ENCODE measurements around the gene ZNF785. TPM values are rescaled to one million over a fixed set of nuclear protein-coding genes. Genes with fewer than 3 reads are reported as not detected.

ZNF785 gene
- total RNA-seq, 1 experiment from 2014 or later, result 12.8 TPM

- CTCF ChIA-PET, result interaction anchor here (0.6 to 3.0 kb wide), 5 partner anchors 26 to 137 kb away, joined by 3 to 11 read pairs (median 3); partner anchors contain the start of gene DCTPP1
- Mint-ChIP-seq H3K27me3 (ENCODE audit: insufficient read depth, unreplicated experiment) (no peaks in the 10 kb centered on the region), H3K4me1 (ENCODE audit: insufficient read depth, unreplicated experiment) (peaks cover 24% of the 10 kb centered on the region), H3K9me3 (ENCODE audit: unreplicated experiment) (no peaks in the 10 kb centered on the region), H3K27ac (ENCODE audit: low read depth, unreplicated experiment) (peak overlapping the region; percentile 95), H3K36me3 (ENCODE audit: insufficient read depth, unreplicated experiment) (peaks cover 9% of the 10 kb centered on the region), H3K4me3 (ENCODE audit: unreplicated experiment) (peak overlapping the region; percentile 34)
- TF ChIP-seq, protein P1, sequence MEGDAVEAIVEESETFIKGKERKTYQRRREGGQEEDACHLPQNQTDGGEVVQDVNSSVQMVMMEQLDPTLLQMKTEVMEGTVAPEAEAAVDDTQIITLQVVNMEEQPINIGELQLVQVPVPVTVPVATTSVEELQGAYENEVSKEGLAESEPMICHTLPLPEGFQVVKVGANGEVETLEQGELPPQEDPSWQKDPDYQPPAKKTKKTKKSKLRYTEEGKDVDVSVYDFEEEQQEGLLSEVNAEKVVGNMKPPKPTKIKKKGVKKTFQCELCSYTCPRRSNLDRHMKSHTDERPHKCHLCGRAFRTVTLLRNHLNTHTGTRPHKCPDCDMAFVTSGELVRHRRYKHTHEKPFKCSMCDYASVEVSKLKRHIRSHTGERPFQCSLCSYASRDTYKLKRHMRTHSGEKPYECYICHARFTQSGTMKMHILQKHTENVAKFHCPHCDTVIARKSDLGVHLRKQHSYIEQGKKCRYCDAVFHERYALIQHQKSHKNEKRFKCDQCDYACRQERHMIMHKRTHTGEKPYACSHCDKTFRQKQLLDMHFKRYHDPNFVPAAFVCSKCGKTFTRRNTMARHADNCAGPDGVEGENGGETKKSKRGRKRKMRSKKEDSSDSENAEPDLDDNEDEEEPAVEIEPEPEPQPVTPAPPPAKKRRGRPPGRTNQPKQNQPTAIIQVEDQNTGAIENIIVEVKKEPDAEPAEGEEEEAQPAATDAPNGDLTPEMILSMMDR (IDR thresholded peaks at IDR 0.05; ENCODE audit: unreplicated experiment), result no peak
- POLR2A ChIA-PET, result interaction anchor here (0.9 to 4.3 kb wide), 9 partner anchors 9 to 196 kb away, joined by 3 to 34 read pairs (median 4); partner anchors contain the start of genes DCTPP1, TBC1D10B, ZNF747 and ZNF764
- DNase-seq (ENCODE audit: unreplicated experiment), result peak; percentile 85
- no TSS peak for BruUV-seq (replicated peaks)
- intact Hi-C loops (cut with micrococcal nuclease), result no loop called here
These were observed 18.1 kb downstream of the ZNF785 start for GRCh38 chr16:30567160-30567990.

GRCh38 chr16:30566531-30566930, 19.0 kb downstream of the ZNF785 start:
- ChIA-PET CTCF (interaction anchor here (0.7 to 3.0 kb wide), 7 partner anchors 9 to 136 kb away, joined by 3 to 11 read pairs (median 3); partner anchors contain the start of gene DCTPP1), POLR2A (interaction anchor here (0.6 to 4.3 kb wide), 9 partner anchors 8 to 149 kb away, joined by 3 to 34 read pairs (median 3); partner anchors contain the start of genes DCTPP1, ZNF747, ZNF764 and ZNF785)
- Mint-ChIP-seq H3K4me3 (ENCODE audit: unreplicated experiment) (no peak overlapping the region), H3K36me3 (ENCODE audit: insufficient read depth, unreplicated experiment) (peaks cover 9% of the 10 kb centered on the region), H3K27ac (ENCODE audit: low read depth, unreplicated experiment) (peak overlapping the region; percentile 95), H3K4me1 (ENCODE audit: insufficient read depth, unreplicated experiment) (peaks cover 20% of the 10 kb centered on the region), H3K9me3 (ENCODE audit: unreplicated experiment) (no peaks in the 10 kb centered on the region), H3K27me3 (ENCODE audit: insufficient read depth, unreplicated experiment) (no peaks in the 10 kb centered on the region)
- DNase-seq (ENCODE audit: unreplicated experiment), result no peak
- no TSS peak for BruUV-seq (replicated peaks)
- intact Hi-C loops (cut with micrococcal nuclease), result no loop called here
- TF ChIP-seq, protein P1 (IDR thresholded peaks at IDR 0.05; ENCODE audit: unreplicated experiment), result no peak

DNA sequence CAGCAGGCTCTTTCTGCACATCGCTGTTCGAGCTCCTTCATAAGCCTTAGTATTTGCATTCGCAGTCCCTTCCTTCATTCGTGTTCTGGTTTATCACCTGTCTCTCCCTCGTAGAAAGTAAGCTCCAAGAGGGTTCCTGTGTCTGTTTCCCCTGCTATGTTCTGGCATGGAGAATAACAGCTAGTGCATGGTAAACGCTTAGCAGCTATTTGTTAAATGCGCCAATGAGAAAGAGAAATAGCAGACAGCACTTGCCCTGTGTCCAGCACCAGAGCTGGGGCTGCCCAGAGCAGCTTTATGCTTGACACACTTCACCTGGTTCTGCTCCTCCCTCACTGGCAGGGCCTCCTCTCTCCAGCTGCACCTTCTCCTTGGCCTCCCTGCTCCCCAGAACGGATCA, 19.5 kb downstream of the ZNF785 start:
- Mint-ChIP-seq H3K27me3 (ENCODE audit: insufficient read depth, unreplicated experiment) (no peaks in the 10 kb centered on the region), H3K36me3 (ENCODE audit: insufficient read depth, unreplicated experiment) (peaks cover 9% of the 10 kb centered on the region), H3K27ac (ENCODE audit: low read depth, unreplicated experiment) (peak overlapping the region; percentile 95), H3K9me3 (ENCODE audit: unreplicated experiment) (no peaks in the 10 kb centered on the region), H3K4me1 (ENCODE audit: insufficient read depth, unreplicated experiment) (peaks cover 20% of the 10 kb centered on the region), H3K4me3 (ENCODE audit: unreplicated experiment) (no peak overlapping the region)
- ChIA-PET CTCF (interaction anchor here (0.6 to 3.0 kb wide), 6 partner anchors 8 to 136 kb away, joined by 3 to 11 read pairs (median 3); partner anchors contain the start of gene DCTPP1), POLR2A (interaction anchor here (0.9 to 4.3 kb wide), 4 partner anchors 8 to 148 kb away, joined by 3 to 34 read pairs (median 4); partner anchors contain the start of genes DCTPP1 and ZNF764)
- intact Hi-C loops (cut with micrococcal nuclease), result no loop called here
- no peak for DNase-seq (ENCODE audit: unreplicated experiment)
- no TSS peak for BruUV-seq (replicated peaks)
- TF ChIP-seq, protein P1 (IDR thresholded peaks at IDR 0.05; ENCODE audit: unreplicated experiment), result no peak

- peaks cover 20% of the 10 kb centered on the region for H3K4me1 Mint-ChIP-seq (ENCODE audit: insufficient read depth, unreplicated experiment)
- H3K27me3 Mint-ChIP-seq (ENCODE audit: insufficient read depth, unreplicated experiment), result no peaks in the 10 kb centered on the region
- TF ChIP-seq, protein P1 (IDR thresholded peaks at IDR 0.05; ENCODE audit: unreplicated experiment), result no peak
- intact Hi-C loops (cut with micrococcal nuclease), result no loop called here
- DNase-seq (ENCODE audit: unreplicated experiment), result no peak
- no peak overlapping the region for H3K27ac Mint-ChIP-seq (ENCODE audit: low read depth, unreplicated experiment)
- POLR2A ChIA-PET, result interaction anchor here (0.9 to 4.3 kb wide), 5 partner anchors 7 to 148 kb away, joined by 3 to 34 read pairs (median 3); partner anchors contain the start of genes DCTPP1 and ZNF764
- H3K9me3 Mint-ChIP-seq (ENCODE audit: unreplicated experiment), result no peaks in the 10 kb centered on the region
- H3K36me3 Mint-ChIP-seq (ENCODE audit: insufficient read depth, unreplicated experiment), result peaks cover 9% of the 10 kb centered on the region
- no TSS peak for BruUV-seq (replicated peaks)
- no peak overlapping the region for H3K4me3 Mint-ChIP-seq (ENCODE audit: unreplicated experiment)
- CTCF ChIA-PET, result interaction anchor here (0.6 to 3.0 kb wide), 4 partner anchors 8 to 135 kb away, joined by 3 to 11 read pairs (median 3); partner anchors contain the start of gene DCTPP1
These were observed 20.0 kb downstream of the ZNF785 start for GRCh38 chr16:30565526-30565925.
